Measurements from ENCODE around the gene SLC29A1. TPM values are rescaled to one million over a fixed set of nuclear protein-coding genes. Genes with fewer than 3 reads are reported as not detected.

The SLC29A1 gene
- total RNA-seq, 1 donor, result 9.5 TPM

DNA sequence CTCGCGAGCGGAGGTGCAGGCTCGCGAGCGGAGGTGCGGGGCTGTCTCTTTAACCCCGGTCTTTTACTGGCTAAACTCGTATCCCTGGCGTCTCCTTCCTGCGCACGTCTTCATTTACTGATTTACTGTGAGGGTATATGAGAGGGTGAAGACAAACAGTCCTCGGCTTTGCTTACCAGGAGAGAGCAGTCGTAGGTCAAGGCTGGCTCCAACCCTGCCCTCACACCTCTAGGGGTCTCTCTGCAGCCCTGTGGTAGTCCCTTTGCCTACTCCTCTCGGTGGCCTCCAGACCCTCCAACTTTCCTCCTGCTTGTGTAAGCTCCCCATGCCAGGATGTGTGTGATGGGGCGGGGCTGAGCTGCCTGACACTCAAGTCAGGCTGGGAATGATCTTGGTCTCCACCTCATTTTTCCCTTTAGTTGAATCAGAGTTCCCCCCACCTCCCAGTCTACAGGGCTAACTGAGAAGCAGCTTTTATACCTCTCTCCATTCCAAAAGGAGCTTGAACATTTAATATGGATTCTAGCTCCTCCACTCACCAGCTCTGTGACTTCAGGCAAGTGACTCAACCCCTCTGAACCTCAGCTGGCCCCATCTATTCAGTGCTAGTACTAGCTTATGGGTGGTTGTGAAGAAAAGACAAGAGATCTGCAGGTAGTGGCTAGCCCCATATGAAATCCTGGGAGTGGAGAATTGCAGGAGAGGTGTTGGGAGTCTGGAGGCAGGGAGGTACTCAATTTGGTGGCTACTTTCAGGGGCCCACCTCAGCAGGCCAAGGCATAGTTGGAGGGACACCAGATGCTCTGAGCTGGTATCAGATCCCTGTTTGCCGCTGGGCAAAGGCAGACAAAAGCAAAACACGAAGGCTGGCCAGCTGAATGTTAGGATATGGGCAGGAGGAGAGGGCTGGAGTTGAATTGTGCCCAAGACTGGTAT lies 902 bp downstream of the SLC29A1 start:
- TF ChIP-seq, protein P1, sequence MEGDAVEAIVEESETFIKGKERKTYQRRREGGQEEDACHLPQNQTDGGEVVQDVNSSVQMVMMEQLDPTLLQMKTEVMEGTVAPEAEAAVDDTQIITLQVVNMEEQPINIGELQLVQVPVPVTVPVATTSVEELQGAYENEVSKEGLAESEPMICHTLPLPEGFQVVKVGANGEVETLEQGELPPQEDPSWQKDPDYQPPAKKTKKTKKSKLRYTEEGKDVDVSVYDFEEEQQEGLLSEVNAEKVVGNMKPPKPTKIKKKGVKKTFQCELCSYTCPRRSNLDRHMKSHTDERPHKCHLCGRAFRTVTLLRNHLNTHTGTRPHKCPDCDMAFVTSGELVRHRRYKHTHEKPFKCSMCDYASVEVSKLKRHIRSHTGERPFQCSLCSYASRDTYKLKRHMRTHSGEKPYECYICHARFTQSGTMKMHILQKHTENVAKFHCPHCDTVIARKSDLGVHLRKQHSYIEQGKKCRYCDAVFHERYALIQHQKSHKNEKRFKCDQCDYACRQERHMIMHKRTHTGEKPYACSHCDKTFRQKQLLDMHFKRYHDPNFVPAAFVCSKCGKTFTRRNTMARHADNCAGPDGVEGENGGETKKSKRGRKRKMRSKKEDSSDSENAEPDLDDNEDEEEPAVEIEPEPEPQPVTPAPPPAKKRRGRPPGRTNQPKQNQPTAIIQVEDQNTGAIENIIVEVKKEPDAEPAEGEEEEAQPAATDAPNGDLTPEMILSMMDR (IDR thresholded peaks at IDR 0.05; ENCODE audit: insufficient read depth, low read depth, low read length), result no peak
- peak overlapping the region; percentile 61 for H3K4me3 ChIP-seq (ENCODE audit: low read depth, low read length)
- DNase-seq (ENCODE audit: low read depth), result no peak

DNA sequence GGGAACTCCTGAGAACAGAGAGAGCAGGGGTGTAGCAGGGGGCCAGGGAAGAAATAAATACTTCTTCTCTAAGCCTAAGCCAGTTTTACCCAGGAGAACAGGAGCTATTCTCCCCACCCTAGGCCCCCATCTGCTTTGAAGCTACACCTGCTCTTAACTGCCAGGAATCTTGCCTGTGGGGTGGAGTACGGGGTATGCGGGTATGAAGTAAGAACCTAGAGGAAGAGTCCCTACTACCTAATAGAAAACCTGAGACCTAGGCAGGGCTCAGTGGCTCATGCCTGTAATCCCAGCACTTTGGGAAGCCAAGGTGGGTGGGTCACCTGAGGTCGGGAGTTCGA lies 1.5 kb downstream of the SLC29A1 start:
- no peak for DNase-seq (ENCODE audit: low read depth)
- TF ChIP-seq, protein P1 (IDR thresholded peaks at IDR 0.05; ENCODE audit: insufficient read depth, low read depth, low read length), result no peak
- no peak overlapping the region for H3K4me3 ChIP-seq (ENCODE audit: low read depth, low read length)

DNA sequence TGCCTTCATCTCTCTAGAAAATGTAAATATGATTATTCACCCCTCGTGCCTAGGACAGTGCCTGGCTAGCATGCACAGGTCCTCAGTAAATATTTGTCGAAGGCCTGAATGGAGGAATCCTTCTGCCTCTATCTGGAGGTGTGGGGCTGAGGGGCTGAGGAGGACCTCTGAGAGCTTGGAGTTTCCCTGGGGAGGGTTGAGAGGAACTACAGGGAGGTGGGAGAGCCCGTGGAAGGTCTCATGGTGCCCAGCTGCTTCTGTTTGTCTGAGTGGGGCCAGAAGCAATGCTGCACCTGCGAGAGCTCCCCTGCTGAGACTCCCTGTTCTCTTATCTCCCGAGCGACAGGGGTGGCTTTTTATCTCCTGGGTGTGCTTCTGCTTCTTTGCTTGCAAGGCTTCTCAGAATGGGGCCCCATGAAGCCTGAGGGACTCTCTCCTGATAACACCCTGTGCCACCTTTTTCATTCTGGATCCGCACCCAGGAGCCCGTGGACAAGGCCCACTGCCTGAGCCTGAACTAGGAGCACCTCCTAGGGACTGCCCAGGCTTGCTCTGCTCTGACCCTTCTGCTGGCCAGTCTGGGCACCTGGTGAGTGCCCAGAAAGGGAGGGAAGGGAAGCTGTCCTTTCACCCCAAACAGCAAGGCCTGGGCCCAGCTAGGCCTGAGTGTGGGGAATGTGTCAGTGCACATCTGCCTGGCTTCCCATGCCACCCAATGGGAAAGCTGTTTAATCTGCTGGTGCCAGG lies 2.4 kb downstream of the SLC29A1 start:
- no peak for DNase-seq (ENCODE audit: low read depth)
- no peak overlapping the region for H3K4me3 ChIP-seq (ENCODE audit: low read depth, low read length)
- TF ChIP-seq, protein P1 (IDR thresholded peaks at IDR 0.05; ENCODE audit: insufficient read depth, low read depth, low read length), result no peak

DNA sequence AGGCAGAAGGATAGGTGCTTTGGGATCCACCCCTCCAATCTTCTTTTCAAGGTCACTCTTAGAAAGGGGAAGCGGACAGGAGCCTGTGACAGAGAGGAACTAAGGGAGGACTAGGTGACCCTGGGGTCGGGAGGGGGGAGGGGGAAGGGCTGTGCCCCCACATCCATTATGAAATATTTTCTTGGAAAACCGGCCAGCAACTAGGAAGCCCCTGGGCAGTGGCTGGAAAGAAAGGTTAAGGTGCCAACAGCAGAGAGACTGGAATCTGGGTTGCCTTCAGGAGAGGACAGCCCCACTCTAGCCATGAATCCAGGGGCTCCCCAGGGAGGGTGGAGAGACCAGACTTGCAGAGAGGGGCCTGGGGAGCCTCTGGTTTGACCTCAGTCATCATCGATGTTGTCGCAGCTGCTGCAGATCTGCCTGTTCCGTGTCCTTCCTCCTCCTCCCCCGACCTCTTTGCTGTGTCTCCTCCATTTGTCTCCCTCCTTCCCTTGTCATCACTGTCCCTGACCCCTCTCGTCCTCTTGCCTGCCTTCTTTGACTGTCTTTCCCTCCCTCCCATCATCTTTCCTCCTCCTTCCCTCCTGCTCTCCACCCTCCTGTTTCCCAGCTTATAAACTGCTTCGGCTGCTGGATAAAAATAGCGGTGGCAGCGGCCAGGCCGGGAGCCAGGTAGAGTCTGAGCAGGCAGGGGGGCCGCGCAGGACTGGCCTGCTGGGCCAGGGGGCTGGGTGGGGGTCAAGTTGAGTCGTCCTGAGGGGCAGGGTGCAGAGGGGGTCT lies 3.2 kb downstream of the SLC29A1 start:
- no peak overlapping the region for H3K4me3 ChIP-seq (ENCODE audit: low read depth, low read length)
- TF ChIP-seq, protein P1 (IDR thresholded peaks at IDR 0.05; ENCODE audit: insufficient read depth, low read depth, low read length), result no peak
- DNase-seq (ENCODE audit: low read depth), result no peak

DNA sequence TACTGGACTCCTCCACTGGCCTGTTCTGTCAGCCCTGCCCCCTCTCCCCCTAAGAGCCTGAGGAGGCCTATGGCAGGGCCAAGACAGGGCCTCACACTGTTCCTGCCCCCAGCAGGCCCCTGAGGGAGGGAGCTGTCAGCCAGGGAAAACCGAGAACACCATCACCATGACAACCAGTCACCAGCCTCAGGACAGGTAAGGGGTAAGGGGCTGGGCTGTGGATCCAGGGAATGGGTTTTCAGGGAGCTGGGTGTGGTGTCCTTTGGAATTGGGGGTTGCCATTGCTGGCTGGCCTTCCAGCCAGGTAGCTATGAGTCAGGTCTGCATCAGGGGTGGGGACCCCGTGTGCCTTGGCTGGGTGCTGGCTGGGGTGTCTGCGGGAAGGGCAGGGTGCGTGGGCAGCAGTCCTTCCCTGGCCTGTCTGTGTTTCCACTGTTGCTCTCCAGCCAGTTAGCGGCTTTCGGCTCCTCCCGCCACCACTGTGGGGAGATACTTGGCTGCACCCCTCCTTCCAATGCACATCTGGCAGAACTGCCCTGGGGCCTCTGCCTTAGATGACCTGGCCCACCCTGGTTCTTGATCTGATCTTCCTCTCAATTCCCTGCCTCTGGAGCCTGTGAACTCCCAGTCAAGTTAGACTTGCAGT lies 3.9 kb downstream of the SLC29A1 start:
- TF ChIP-seq, protein P1 (IDR thresholded peaks at IDR 0.05; ENCODE audit: insufficient read depth, low read depth, low read length), result no peak
- DNase-seq (ENCODE audit: low read depth), result no peak

DNA sequence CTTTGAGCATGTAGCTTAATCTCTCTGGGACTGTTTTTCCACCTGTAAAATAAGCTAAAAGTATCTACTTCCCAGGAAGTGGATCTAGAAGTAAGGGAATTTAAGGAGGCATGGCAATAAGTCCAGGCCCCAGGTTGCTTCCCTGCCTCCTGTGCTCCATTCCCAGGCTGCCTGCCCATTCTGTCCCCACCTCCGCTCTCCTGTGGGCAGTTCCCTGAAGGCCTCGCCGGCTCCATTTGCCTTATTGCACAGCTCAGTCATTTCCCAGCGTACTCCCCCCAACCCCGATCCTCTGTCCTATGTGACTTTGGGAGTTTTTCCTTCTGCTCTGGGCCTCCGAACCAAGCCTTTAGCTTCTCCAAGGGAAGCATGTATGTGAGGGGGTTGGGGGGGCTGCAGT lies 4.6 kb downstream of the SLC29A1 start:
- no peak for DNase-seq (ENCODE audit: low read depth)
- no peak overlapping the region for H3K4me3 ChIP-seq (ENCODE audit: low read depth, low read length)
- TF ChIP-seq, protein P1 (IDR thresholded peaks at IDR 0.05; ENCODE audit: insufficient read depth, low read depth, low read length), result no peak

More for the DNA sequence above, 3.9 kb downstream of the SLC29A1 start:
- H3K4me3 ChIP-seq (ENCODE audit: low read depth, low read length), result no peak overlapping the region
